ENCODE results near the gene MDM4.

DNA sequence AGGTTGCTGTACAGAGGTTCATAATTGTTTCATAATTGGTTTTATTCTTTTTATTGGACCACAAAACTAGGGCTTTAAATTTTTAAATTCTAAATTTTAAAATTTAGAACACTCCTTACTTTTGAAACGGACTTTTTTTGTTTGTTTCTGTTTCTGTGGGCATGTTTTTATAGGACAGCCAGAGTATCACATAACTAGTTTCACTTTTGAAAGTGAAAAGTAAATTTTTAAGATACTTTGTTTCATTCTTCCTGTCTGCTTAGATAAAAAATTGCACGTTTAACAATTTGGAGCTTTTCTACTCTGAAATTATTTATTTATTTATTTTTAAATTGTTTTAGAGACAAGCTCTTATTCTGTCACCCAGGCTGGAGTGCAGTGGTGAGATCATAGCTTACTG, 29.7 kb downstream of the MDM4 start:
- TF ChIP-seq, protein P1, sequence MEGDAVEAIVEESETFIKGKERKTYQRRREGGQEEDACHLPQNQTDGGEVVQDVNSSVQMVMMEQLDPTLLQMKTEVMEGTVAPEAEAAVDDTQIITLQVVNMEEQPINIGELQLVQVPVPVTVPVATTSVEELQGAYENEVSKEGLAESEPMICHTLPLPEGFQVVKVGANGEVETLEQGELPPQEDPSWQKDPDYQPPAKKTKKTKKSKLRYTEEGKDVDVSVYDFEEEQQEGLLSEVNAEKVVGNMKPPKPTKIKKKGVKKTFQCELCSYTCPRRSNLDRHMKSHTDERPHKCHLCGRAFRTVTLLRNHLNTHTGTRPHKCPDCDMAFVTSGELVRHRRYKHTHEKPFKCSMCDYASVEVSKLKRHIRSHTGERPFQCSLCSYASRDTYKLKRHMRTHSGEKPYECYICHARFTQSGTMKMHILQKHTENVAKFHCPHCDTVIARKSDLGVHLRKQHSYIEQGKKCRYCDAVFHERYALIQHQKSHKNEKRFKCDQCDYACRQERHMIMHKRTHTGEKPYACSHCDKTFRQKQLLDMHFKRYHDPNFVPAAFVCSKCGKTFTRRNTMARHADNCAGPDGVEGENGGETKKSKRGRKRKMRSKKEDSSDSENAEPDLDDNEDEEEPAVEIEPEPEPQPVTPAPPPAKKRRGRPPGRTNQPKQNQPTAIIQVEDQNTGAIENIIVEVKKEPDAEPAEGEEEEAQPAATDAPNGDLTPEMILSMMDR (IDR thresholded peaks at IDR 0.05; ENCODE audit: extremely low read depth in 1 of 2, insufficient read depth in 1 of 2, low read depth in 1 of 2, low read length in 2 of 2), result no peak
- TF ChIP-seq POLR2AphosphoS5 (IDR thresholded peaks at IDR 0.05; ENCODE audit: insufficient read depth, low read depth, low read length) (no peak), EZH2 (IDR thresholded peaks at IDR 0.05; ENCODE audit: borderline replicate concordance, low read depth, low read length, severe bottlenecking) (no peak), FOS (IDR thresholded peaks at IDR 0.05; ENCODE audit: borderline replicate concordance, insufficient read depth, low read length) (no peak), MYC (IDR thresholded peaks at IDR 0.05; ENCODE audit: low read depth, low read length) (no peak), POLR2A (IDR thresholded peaks at IDR 0.05; ENCODE audit: low read depth, low read length) (no peak)

Data from endothelial cell of umbilical vein (primary cell).